ENCODE results near the gene TULP4. TPM values are rescaled to one million over a fixed set of nuclear protein-coding genes. Genes with fewer than 3 reads are reported as not detected.

TULP4 gene
- total RNA-seq, 1 donor: 131 TPM

GRCh38 chr6:158559338-158559894 is 247.2 kb downstream of the TULP4 start:
- DNase-seq (ENCODE audit: low read depth): no peak
- TF ChIP-seq CTCF (IDR thresholded peaks at IDR 0.05; ENCODE audit: insufficient read depth, low read length): no peak
- peak overlapping the region; percentile 80 for H3K4me3 ChIP-seq (ENCODE audit: low read depth, low read length)

GRCh38 chr6:158559895-158560835 is 247.9 kb downstream of the TULP4 start, which contains the start of gene TMEM181:
TSS of gene TMEM181 (plus strand) at chr6:158560091. CDS start at chr6:158560225, 134 bp downstream.
- H3K4me3 ChIP-seq (ENCODE audit: low read depth, low read length): peak within 1 kb of the TSS; percentile 80
- DNase-seq (ENCODE audit: low read depth): peak; percentile 76
- TF ChIP-seq CTCF (IDR thresholded peaks at IDR 0.05; ENCODE audit: insufficient read depth, low read length): no peak

GRCh38 chr6:158560836-158561320 is 248.6 kb downstream of the TULP4 start:
- H3K4me3 ChIP-seq (ENCODE audit: low read depth, low read length): peak overlapping the region; percentile 80
- peak; percentile 22 for DNase-seq (ENCODE audit: low read depth)
- no peak for TF ChIP-seq CTCF (IDR thresholded peaks at IDR 0.05; ENCODE audit: insufficient read depth, low read length)

Small RNA genes within 50 kb of the gene (small RNA-seq; reads per million reads assigned to genes)
- not detected for gene RN7SL173P

Other genes with a start within 250 kb of the TULP4 start
- gene SERAC1, start 144.2 kb upstream of the TULP4 start, total RNA-seq (ENCODE audit: low replicate concordance): 7.4 and 11.2 TPM in 2 replicates
- gene GTF2H5, start 144.1 kb upstream of the TULP4 start, total RNA-seq (ENCODE audit: low replicate concordance): 10.5 and 48.6 TPM in 2 replicates
- 24.1 and 36.2 TPM in 2 replicates for gene TMEM181, start 247.6 kb downstream of the TULP4 start, total RNA-seq (ENCODE audit: low replicate concordance)

Measured in fibroblast of the aortic adventitia (primary cell).